ENCODE measurements around the gene TSPAN31.

DNA sequence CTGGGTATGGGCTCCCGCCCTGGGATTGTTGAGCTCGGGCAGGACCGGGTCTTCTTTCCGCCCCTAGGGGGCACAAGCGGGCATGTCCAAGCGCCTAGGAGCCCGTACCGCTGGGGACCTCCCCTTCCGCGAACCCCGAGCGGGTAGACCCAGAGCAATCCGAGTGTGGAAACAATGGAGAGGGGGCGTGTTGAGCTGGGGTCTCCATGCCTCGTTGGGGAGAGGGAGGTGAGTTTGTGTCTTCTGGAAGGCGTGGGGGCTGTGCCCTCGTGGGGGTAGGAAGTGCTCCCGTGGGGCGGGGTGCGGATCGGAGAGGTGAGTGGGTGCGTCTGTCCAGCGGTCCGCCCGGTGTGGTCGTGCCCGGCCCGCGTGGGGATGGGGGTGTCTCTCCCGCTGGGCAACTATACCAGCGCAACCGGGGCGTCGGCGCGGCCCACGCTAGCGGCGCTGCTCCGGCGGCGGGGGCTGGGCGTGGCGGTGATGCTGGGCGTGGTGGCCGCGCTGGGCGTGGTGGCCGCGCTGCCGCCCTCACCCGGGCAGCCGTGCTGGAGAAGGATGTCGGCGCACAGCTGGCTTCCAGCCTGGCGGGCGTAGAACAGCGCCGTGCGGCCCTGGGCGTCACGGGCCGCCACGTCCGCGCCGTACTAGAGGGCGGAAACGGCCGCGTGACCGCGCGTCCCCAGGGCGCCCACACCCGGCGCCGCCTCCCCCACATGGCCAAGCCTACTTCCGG is 18.5 kb upstream of the TSPAN31 start:
- TF ChIP-seq EZH2phosphoT487 (IDR thresholded peaks at IDR 0.05; ENCODE audit: insufficient read depth, low read depth) (no peak), EZH2 (IDR thresholded peaks at IDR 0.05; ENCODE audit: insufficient read depth, poor library complexity, severe bottlenecking) (no peak)

Data from GM23248 (cell line).